Lung (tissue), 12 donors: ENCODE measurements around the gene BOD1L1. TPM values are rescaled to one million over a fixed set of nuclear protein-coding genes. Genes with fewer than 3 reads are reported as not detected.

Experiments
- ATAC-seq: fragments of 200-7000 bp; cut with Tn5 transposase; one replicate; pipeline ENCODE4 v1.9.1; 2020; ENCODE audit warnings: moderate number of reproducible peaks; ENCODE audit not compliant: insufficient read depth, low FRiP score
- DNase-seq, 3 donors: peaks; one replicate each; pipeline ENCODE4 v3.0.0-alpha.2; 2013 to 2017
- H3K27ac ChIP-seq, 2 donors: one replicate each; pipeline ENCODE4 v1.5.1; 2013; ENCODE audit warnings: mild to moderate bottlenecking in 2 of 2, moderate library complexity in 2 of 2, control low read depth in 1 of 2, inconsistent platforms in 1 of 2, low read depth in 1 of 2, low read length in 1 of 2
- H3K27me3 ChIP-seq, 3 donors: one replicate each; pipeline ENCODE4 v1.5.1; 2013; ENCODE audit warnings: low read length in 2 of 3; ENCODE audit not compliant: control insufficient read depth in 3 of 3, insufficient read depth in 3 of 3
- H3K36me3 ChIP-seq, 4 donors: one replicate each; pipeline ENCODE4 v1.5.1; 2013; ENCODE audit warnings: low read length in 4 of 4, mild to moderate bottlenecking in 1 of 4, moderate library complexity in 1 of 4; ENCODE audit not compliant: control insufficient read depth in 4 of 4, insufficient read depth in 4 of 4
- H3K4me1 ChIP-seq, 5 donors: one replicate each; pipeline ENCODE4 v1.5.1; 2013; ENCODE audit warnings: low read length in 5 of 5, mild to moderate bottlenecking in 2 of 5, moderate library complexity in 1 of 5; ENCODE audit not compliant: control insufficient read depth in 5 of 5, insufficient read depth in 5 of 5
- H3K4me3 ChIP-seq: one replicate; pipeline ENCODE4 v1.5.1; 2013; ENCODE audit warnings: mild to moderate bottlenecking, control low read depth, moderate library complexity
- H3K9ac ChIP-seq, 2 donors: one replicate each; pipeline ENCODE4 v1.5.1; 2013; ENCODE audit warnings: low read length in 2 of 2, control low read depth in 1 of 2; ENCODE audit not compliant: insufficient read depth in 1 of 2
- H3K9me3 ChIP-seq, 4 donors: one replicate each; pipeline ENCODE4 v1.5.1; 2013; ENCODE audit warnings: low read length in 3 of 4, mild to moderate bottlenecking in 1 of 4, moderate library complexity in 1 of 4; ENCODE audit not compliant: control insufficient read depth in 4 of 4, insufficient read depth in 3 of 4
- CTCF ChIP-seq: IDR thresholded peaks from 2 replicates; pipeline ENCODE4 v1.5.1; 2012; ENCODE audit warnings: mild to moderate bottlenecking; ENCODE audit errors: control extremely low read depth, extremely low read depth
- WGBS, 2 donors: extraction: QIAGEN DNeasy Blood & Tissue Kit; methylation state at CpG; one replicate each; pipeline ENCODE4 v1.1.7; 2013; 5-methylcytosine and 5-hydroxymethylcytosine counted together
- polyA plus RNA-seq, 2 donors: library from polyadenylated mRNA; stranded (reverse); fragments of 200-250 nt; gene quantifications; one replicate each; pipeline ENCODE4 v1.2.1, GENCODE V29; 2013
- total RNA-seq, 2 donors: library from RNA; depleted of rRNA in 1 of 2; stranded (reverse); fragments of >200 nt in 1 of 2; gene quantifications; one replicate each; pipeline ENCODE4 v1.2.1, GENCODE V29; 2014 to 2021
- donor health status: control.
- donor health status: control.
- donor health status: Bipolar disorder and iron deficiency.
- donor health status: healthy.
- donor health status: DM: yes; HTN: yes; CAD: no.

BOD1L1 gene
- total and polyA plus RNA-seq, 4 donors = 8.5 to 83.9 (median 24.0) TPM

- Histone ChIP-seq H3K36me3 (peaks cover 30 to 49% (median 47%) of the 10 kb centered on the region in 4 donors), H3K4me3 (no peak overlapping the region), H3K27me3 (no peaks in the 10 kb centered on the region), H3K9me3 (peaks cover 0 to 2% (median 0%) of the 10 kb centered on the region in 4 donors), H3K9ac (no peak overlapping the region), H3K4me1 (no peaks in the 10 kb centered on the region), H3K27ac (no peak overlapping the region)
- DNase-seq = no peak
- 81 to 87% methylated on average over 5 of the region's 5 CpGs for WGBS, 2 donors
- no peak for ATAC-seq
- TF ChIP-seq CTCF = no peak
Measured at GRCh38 chr4:13599159-13599558, 28.4 kb downstream of the BOD1L1 start.

- Histone ChIP-seq H3K27me3 (no peaks in the 10 kb centered on the region), H3K27ac (no peak overlapping the region), H3K4me1 (no peaks in the 10 kb centered on the region), H3K4me3 (no peak overlapping the region), H3K9ac (no peak overlapping the region), H3K9me3 (peaks cover 0 to under 1% (median 0%) of the 10 kb centered on the region in 4 donors), H3K36me3 (peaks cover 27 to 48% (median 43%) of the 10 kb centered on the region in 4 donors)
- TF ChIP-seq CTCF = no peak
- no peak for DNase-seq
- no peak for ATAC-seq
Measured at GRCh38 chr4:13597604-13598003, 29.9 kb downstream of the BOD1L1 start.

GRCh38 chr4:13597141-13597540, 30.4 kb downstream of the BOD1L1 start:
- no peak for TF ChIP-seq CTCF
- Histone ChIP-seq H3K36me3 (peaks cover 23 to 48% (median 42%) of the 10 kb centered on the region in 4 donors), H3K9me3 (no peaks in the 10 kb centered on the region), H3K4me1 (no peaks in the 10 kb centered on the region), H3K27me3 (no peaks in the 10 kb centered on the region), H3K4me3 (no peak overlapping the region), H3K27ac (no peak overlapping the region), H3K9ac (no peak overlapping the region)
- no peak for ATAC-seq
- DNase-seq = no peak

GRCh38 chr4:13592220-13592619, 35.3 kb downstream of the BOD1L1 start:
- WGBS, 2 donors = 97% methylated on average over 4 of the region's 4 CpGs
- Histone ChIP-seq H3K27ac (no peak overlapping the region), H3K4me3 (no peak overlapping the region), H3K4me1 (no peaks in the 10 kb centered on the region), H3K36me3 (peaks cover 16 to 64% (median 36%) of the 10 kb centered on the region in 4 donors), H3K9ac (no peak overlapping the region), H3K27me3 (no peaks in the 10 kb centered on the region), H3K9me3 (no peaks in the 10 kb centered on the region)
- TF ChIP-seq CTCF = no peak
- DNase-seq = no peak
- ATAC-seq = no peak
